Activated CD4-positive, alpha-beta T cell treated with anti-CD3 and anti-CD28 coated beads, Interleukin-10, Interleukin-2, amounts not matched to agents 100 ng/mL and 50 ng/mL, durations not matched to agents 16 hours and 8 hours (primary cell): Measurements from ENCODE around the gene TTLL11.
"Not testable (repeated sequence)": the region's sequence is repeated elsewhere in the genome, so short reads cannot be mapped to it uniquely, and the experiment has no call there.

Source experiments
- DNase-seq: peaks from one replicate; pipeline ENCODE4 v3.0.0-alpha.2; 2020

Gene TTLL11

DNA sequence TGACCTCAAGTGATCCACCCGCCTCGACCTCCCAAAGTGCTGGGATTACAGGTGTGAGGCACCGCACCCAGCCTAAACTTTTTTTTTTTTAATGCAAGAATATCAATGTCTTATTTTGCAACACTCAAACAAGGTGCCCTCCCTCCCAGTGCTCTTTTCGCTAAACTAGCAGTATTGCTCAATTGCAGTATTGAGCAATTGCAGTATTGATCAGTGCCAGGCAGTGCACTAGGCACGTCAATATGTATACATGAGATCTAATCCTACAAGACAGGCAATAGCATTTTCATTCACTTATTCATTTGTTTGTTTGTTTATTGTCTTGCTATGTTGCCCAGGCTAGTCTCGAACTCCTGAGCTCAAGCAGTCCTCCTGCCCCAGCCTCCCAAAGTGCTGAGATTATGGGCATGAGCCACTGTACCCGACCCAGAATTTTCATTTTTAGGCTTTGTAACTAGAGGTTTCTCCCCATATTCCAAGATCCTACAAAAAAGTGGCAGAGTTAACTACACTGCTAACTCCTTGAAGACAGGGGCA lies 94.5 kb downstream of the TTLL11 start:
- DNase-seq: no peak

DNA sequence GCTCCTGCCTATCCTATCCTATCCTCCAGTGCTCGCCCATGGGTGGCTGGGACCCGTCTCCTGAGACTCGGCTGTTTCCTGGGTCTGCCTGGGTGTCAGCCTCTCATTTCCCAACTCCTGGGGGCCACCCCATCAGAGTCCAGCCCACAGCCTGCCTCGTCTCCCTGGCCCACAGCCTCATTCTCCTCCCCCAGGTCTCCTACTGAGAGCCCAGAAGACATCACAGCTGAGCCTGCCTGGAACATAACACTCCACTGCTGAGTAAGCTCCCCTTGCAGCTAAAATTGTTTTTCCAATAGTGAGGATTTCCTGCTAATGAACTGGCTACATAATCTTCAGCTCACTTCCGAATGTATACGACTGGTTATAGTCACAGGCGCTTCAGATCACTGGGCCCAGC lies 95.3 kb downstream of the TTLL11 start:
- no peak for DNase-seq

DNA sequence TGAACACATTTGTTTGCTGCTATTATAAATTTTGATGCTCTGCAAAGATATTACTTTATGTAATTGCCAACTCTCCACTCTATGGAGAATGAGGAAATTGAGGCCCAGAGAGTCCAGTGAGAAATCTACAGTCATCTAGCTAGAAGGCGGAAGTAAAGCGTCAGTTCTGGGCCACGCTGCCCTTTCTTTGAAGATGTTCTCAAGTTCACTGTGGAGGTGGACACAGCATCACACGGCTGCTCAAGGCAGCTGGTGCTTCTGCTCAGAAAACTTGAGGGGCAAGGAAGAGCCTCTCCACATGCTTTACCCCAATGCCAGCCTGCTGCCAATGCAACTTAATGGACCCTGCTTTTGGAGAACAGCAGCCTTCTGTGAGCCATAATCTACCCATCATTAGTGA lies 96.3 kb downstream of the TTLL11 start:
- DNase-seq: no peak

DNA sequence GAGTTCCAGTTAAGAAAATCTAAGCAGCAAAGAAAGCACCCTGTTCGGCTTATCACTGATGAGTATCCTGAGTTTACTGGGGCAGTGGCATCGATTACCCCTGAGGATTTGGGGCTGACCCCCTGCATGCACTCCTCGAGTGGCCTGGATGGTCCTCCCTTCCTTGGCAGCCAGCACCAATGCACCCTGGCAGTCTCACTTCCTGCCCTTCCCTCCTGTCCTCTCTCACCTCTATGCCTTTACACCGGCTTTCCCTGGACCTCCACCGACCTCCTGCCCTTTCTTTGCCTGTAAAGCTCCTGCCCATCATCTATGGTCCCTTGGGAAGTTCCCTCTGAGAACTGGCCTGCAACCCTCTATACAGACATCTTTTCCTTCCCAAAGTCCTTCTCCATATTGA lies 97.1 kb downstream of the TTLL11 start:
- DNase-seq: no peak

DNA sequence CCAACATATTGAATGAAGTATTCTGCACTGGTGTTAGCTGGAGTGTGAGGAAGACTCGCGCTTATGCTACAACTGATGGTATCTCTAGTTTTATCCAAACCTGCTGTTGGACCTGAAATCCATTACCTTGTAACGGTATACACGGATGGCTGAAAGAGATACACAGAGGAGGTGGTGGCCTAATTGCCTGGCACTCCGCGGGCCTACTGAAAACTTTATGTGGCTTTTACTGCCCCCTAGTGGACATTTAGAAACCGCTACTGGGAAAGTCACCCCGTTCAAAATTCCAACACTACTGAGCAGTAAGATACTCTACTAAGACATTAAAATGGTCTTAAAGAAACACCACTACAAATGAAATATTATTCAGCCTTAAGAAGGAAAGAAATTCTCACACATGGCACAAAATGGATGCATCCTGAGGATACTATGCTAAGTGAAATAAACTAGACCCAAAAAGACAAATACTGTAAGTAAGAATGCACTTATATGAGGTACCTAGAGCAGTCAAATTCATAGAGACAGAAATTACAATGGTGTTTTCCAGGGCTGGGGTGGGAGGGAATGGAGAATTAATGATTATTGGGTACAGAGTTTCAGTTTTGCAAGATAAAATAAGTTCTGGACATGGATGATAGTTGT lies 100.4 kb downstream of the TTLL11 start:
- DNase-seq: peak; percentile 70

DNA sequence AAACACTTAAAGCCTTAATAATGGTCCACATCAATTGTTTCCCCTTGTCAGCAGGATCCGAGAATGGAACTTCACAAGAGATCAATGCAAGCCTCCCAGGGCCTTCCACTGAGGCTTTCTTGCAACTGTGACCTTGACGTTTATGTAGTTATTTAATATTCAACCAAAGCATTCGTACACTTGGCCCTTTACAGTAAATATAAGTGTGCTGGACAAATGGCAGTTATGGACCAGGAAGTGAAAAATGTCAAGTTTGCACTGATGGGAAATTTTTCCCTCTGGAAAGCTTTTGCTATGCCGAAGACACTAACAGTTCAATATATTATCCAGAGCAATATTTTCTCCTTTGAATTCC lies 101.8 kb downstream of the TTLL11 start:
- no peak for DNase-seq

DNA sequence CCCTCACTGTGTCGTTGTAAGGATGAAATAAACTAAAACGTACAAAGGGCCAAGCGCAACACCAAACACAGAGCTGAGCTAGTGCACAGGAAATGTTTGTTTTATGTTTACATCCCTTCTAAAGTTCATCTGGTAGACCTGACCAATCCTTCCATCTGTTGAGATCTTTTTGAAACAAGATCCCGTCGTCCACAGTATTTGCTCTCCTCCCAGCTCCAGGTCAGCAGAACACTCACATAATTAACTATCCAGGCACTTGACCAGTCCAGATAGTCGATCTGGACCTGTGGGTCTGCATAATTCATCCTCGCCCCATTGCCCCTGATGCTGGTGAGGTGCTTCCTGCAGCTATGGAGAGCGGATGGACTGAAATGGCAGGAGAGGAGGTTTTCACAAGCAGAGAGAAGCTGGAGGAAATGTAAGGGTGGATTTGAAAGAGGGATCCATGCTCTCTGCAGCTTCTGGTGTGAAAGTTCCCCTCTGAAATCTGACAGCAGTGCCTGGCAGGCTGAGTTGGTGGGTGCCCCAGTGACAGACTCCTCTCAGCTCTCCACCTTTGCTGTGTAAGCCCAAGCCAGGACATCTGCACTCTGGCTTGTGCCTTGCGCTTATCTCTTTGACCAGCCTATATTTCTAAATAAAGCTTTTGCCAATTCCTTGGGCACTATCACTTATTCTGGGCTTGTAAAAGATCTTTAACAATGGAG lies 102.4 kb downstream of the TTLL11 start:
- no peak for DNase-seq

DNA sequence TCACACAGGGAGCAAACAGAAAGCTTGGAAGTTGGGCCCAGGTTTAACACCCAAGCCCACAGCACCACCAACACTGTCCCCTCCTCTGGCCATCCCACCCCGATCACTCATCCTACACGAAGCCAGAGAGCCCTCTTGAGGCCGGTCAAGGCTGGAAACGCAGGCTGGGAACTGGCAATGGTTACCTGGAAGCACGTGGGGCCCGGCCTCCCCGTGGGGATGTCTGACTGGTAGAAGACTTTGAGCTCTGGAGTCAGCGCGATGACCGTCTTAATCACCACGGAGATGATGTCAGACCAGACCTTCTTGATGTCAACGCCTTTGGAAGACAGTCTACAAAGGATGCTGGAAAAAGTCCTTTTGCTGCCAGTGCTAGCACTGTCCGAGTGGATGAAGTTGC lies 104.1 kb downstream of the TTLL11 start:
- DNase-seq: no peak

DNA sequence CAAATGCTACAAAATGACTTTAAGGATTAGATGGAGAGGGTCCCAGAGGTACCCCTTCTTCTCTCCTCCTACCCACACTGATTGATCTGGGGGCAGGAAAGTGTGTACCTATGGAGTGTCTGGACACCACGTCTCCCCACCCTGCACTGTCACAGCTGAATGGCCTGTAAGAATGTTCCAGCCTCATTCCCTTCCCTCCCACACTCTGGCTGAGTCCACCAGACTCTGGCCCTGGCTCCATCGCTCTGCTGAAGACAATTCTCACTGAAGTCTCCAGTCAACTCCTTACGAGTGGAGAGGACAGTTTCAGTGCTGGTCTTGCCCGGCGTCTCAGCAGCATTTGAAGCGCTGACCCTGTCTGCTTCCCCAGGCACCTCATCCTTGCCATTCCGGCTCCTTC lies 105.8 kb downstream of the TTLL11 start:
- no peak for DNase-seq

DNA sequence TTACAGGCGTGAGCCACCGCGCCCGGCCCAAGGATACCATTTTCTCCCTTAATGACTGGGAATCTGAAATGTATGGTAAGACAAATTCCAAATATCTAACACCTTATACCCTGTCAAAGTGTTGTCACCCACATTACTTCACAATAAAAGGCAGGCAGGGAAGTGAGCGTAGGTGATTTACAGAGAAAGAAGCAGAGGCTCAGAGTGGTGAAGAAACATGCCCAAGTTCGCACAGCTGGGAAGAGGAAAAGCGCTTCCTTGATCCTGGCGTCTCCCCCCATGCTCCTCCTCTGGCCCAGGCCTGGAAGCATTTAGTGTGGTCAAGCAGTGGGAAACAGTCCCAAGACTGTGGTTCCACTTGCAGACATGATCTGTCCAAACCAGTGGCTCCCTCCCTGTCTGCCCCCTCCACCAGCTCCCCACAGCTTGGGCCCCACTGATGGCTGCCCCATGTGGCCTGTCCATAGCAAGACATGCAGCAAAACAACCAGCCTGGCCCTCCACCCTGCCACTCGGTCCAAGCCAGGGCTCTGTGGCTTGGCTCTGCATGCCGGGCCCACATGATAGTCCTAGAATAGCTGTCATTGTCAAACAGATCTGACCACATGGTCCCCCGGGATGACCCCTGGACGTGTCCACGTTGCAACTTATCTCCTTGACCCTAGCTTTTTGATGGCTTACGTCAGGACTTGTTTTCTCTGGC lies 107.2 kb downstream of the TTLL11 start:
- no peak for DNase-seq

DNA sequence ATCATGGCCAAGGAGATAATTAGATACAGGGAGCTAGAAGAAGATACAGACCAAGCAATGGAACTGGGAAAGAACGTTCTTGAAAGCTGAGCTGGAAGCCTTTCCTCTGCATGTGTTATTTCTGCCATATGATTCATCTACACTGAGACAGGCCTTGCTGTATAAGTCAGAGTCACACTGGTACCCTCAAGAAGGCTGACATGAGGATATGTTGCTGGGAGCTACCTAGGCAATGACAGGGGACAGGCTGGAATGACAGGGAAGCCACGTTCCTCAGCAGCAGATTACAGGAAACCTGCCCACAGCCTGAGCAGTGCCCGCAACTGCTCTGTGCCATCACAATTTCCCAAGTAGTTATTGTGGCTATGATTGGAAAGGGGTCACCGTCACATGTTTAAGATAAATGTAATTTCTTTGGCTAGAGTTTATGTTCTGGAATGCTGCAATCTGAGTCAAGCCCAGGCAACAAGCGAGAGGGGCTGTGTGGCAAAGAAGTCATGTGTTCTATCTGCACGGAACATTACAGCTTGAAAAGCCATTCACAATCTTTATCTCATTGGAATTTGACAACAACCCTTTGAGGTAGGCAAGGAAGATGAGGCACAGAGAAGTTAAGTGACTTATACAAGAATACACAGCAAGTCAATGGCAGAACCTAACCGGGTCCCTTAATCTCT lies 108.2 kb downstream of the TTLL11 start:
- DNase-seq: no peak

DNA sequence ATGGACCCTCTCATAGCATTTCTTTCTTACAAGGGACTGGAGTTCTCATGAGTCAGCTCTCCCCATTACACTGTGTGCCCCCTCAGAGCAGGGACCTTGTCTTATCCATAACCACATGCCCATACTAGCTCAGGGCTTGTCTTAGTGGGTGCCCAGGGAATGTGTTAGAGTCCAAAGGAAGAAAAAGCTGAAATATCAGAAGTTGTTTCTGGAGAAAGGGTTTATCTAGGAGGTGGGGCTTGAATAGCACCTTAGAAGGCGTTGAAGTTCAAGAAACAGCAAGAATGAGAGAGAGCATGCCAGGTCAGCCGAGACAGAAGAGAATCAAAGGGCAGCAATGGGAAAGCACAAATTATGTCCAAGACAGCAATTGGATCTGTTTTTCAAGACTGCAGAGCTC lies 109.4 kb downstream of the TTLL11 start:
- no peak for DNase-seq

DNA sequence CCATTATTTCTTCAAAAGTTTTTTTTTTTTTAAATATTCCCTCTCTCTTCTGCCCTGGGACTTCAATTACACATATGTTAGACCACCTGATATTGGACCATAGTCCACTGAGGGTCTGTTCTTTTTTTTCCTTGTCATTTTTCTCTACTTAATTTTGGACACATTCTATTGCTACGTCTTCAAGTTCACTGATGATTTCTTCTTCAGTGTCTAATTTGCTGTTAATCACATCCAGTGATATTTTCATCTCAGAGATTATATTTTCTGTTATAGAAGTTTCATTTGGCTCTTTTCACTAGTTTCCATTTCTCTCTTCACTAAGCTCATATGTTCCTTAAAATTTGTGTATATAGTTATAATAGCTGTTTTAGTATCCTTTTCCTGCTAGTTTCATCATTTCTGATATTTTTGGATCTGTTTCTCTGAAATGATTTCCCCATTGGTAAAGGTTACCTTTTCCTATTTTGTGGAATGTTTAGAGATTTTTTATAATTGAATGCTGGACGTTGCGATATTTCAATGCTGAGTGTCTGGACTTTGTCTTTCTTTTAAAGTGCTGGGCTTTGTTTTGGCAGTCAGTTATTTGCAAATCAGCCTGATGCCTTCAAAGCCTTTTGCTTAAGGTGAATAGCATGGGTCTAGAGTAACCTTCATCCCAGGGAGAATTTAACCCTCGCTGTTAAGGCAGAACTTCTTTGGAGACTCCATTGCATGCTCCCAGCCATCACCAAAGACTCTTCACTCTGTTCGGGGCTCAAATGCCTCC lies 111.8 kb downstream of the TTLL11 start:
- DNase-seq: no peak

DNA sequence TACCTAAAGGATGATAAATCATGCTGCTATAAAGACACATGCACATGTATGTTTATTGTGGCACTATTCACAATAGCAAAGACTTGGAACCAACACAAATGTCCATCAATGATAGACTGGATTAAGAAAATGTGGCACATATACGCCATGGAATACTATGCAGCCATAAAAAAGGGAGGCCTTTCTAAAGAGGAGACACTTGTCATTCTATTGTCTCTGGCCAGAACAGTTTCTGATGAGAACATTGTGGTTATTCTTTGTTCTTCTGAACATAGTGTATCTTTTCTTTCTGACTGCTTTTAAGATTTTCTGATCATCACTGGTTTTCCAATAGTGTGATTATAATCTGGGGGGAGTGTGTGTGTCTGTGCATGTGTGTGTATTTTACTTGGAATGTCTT lies 112.4 kb downstream of the TTLL11 start:
- DNase-seq: not testable (repeated sequence)

DNA sequence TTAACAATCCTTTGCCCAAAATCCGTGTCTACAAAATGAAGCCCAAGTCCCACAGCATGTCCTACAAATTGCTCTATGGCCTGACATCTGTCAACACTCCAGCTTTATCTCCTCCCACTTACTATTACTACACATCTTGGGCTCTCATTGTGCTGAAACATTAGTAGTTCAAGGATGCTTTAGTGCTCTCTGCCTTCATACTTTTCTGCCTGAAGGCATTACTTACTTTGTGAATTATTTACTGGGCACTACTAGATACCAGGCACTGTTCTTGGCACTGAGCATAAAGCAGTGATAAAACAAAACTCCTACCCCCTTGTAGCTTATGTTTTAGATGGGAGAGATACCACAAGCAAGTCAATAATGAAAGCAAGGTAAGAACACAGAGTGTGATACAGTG lies 113.4 kb downstream of the TTLL11 start:
- no peak for DNase-seq

DNA sequence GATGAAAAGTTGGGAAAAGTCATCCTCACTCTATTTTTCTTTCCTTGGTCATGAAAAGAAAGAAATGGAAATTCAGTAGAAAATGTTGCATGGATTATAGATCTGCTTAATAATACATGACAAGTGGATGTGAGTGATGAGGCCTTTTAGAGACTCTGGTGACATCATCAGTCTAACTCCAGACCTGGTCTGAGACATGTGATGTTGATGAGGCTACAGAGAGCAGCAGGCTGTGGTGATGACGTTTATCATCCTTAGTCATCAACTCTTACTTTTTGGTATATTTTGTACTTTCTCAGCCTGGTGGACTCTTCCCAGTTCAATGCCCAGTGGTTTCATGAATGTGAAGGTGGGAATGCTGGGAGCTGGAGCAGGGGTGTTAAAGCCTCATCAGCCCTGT lies 116.4 kb downstream of the TTLL11 start:
- DNase-seq: peak; percentile 8

DNA sequence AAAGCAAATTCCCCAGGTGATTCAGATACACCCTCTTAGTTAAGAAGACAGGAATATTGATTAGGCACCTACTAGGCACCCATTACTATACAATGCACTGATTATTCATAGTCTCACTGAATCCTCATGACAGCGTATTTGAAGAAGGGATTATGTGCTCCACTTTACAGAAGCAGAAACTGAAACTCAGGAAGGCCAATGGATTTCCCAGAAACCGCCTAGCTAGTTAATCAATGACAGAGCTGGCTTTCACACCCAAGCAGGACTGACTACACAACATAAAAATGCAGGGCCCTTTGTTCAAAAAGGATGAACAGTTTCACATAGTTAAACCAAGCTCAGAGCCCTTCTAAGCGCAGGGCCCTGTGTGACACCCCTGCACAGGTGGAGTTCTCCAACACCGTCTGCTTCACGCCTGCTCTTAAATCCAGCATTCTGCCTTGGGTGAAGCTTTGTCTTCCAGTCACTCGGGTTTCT lies 117.3 kb downstream of the TTLL11 start:
- no peak for DNase-seq

DNA sequence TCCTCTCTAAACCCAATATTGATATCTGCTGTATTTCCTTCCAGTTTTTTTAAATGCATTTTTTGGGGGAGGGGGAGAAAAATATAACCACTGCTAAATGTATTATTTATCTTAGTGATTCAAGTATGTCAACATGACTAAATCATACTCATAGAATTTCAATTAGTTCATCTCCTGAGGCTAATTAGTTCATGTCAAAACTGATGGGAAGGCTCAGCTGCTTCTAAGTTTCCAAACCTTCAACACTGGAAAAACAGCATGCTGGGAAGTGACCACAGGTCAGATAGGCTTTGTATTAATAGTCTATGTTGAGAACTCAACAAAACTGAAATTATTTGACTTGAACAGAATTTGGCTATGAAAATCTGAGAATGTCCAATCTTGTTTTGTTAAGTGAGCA lies 118.7 kb downstream of the TTLL11 start:
- DNase-seq: no peak

DNA sequence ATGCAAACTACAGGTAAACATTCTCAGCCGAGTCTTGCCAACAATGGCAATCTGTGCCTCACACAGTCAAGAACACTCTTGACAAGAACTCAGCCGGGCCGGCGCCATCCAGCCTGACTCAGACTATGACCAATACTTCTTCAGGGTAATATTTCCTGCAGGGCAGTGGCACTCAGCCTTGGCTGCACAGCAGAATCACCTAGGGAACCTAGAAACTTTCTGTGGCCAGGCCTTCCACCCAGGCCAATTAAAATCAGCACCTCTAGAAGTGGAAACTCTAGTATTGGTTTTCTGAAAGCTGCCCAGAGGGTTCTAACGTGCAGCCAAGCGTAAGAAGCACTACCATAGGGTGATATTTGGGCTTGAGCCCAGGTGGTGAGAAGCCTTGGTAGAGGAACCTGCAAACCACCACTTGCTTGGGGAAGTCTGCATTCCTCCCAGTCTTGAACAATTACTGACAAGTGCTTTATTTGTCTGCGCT lies 120.6 kb downstream of the TTLL11 start:
- DNase-seq: no peak

DNA sequence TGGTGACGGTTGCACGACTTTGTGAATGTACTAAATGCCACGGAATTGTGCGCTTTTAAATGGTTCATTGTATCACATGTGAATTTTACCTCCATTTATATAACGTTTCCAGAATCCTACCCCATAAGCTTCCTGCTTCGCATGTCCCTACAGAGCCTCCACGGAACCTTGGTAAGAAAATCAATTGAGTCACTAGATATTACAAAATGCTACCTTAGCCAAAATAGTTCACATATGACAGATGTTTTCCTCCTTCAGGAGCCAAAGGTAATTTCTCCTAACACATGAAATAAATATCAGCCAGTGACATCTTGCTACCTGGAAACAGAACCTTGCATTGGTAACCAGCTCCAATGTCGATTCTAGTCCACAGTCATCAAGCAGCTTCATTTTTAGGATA lies 125.1 kb downstream of the TTLL11 start:
- no peak for DNase-seq

DNA sequence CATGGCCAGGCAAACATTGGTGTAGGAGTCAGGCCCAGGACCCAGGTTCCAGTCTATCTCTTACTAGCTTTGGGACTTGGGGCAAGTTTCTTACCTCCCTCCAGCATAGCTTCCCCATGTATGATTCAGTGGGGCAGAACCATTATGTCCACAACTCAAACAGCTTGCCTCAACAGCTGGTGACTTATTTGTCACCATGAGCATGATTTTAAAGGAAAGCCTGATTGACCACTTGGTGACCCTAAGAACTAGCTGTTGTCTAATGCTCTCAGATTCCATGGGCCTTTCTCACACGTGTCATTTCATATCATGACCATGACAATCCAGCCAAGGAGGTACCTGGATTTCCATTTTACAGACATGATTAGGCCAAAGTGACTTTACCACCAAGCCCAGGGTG lies 126.4 kb downstream of the TTLL11 start:
- no peak for DNase-seq

DNA sequence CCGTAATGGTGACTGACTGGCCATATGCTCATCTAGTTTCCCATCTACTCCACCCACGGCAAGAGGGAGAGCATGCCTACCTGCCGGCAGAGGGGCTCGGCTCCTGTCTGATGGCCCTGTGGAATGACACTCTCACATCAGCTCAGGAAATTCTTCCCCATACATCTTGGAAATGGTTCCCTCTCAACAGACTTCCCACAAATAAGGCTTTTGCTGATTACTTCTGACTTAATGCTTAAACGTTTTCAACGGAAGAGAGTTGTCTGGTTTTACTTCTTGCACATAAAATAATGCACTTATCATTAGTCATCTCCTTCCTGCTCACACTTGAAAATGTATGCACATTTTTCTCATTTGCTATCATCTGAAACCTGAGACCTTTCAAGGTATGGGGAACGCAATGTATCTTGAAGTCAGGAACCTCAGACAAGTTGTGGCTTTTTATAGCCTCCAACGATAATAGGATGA lies 129.5 kb downstream of the TTLL11 start:
- DNase-seq: no peak
